ENCODE measurements around the gene ST3GAL5.
A peak's percentile ranks its signal among the peaks of the same experiment; 100 is the strongest.

Gene ST3GAL5

GRCh38 chr2:85813982-85814801 lies 74.6 kb downstream of the ST3GAL5 start:
- ChIA-PET CTCF (interaction anchor here (0.6 to 5.5 kb wide), 16 partner anchors 9 to 179 kb away, joined by 3 to 44 read pairs (median 4); partner anchors contain the start of gene ATOH8), POLR2A (interaction anchor here (0.8 to 2.1 kb wide), 2 partner anchors 85 to 292 kb away, joined by 3 to 6 read pairs; partner anchors contain the start of gene POLR1A)
- TF ChIP-seq HDGF (IDR thresholded peaks at IDR 0.05; ENCODE audit: borderline replicate concordance), result no peak
- TF ChIP-seq LEF1 (IDR thresholded peaks at IDR 0.05; ENCODE audit: borderline replicate concordance), result no peak
- no peak for TF ChIP-seq ARNT (IDR thresholded peaks at IDR 0.05)
- peak; percentile 85 for DNase-seq (ENCODE audit: extremely low spot score)

- ChIA-PET CTCF (interaction anchor here (0.6 to 5.5 kb wide), 16 partner anchors 8 to 178 kb away, joined by 3 to 44 read pairs (median 4); partner anchors contain the start of gene ATOH8), POLR2A (interaction anchor here (0.8 to 2.1 kb wide), 2 partner anchors 84 to 292 kb away, joined by 3 to 6 read pairs; partner anchors contain the start of gene POLR1A)
- no peak for TF ChIP-seq ZNF384 (IDR thresholded peaks at IDR 0.05)
- no peak for TF ChIP-seq PKNOX1 (IDR thresholded peaks at IDR 0.05)
- no peak for TF ChIP-seq L3MBTL2 (conservative IDR thresholded peaks at IDR 0.05)
- no peak for TF ChIP-seq HDGF (IDR thresholded peaks at IDR 0.05; ENCODE audit: borderline replicate concordance)
- no peak for TF ChIP-seq FOXA1 (IDR thresholded peaks at IDR 0.05)
- no peak for TF ChIP-seq SUZ12 (IDR thresholded peaks at IDR 0.05)
- TF ChIP-seq BHLHE40 (IDR thresholded peaks at IDR 0.05; ENCODE audit: borderline replicate concordance), result no peak
- no peak for TF ChIP-seq CTBP1 (IDR thresholded peaks at IDR 0.05; ENCODE audit: borderline replicate concordance)
- TF ChIP-seq FOXM1 (IDR thresholded peaks at IDR 0.05; ENCODE audit: borderline replicate concordance), result no peak
- no peak for TF ChIP-seq FOXK2 (IDR thresholded peaks at IDR 0.05)
- no peak for TF ChIP-seq ELF4 (IDR thresholded peaks at IDR 0.05)
- TF ChIP-seq LEF1 (IDR thresholded peaks at IDR 0.05; ENCODE audit: borderline replicate concordance), result no peak
- no peak for TF ChIP-seq SP1 (IDR thresholded peaks at IDR 0.05)
- TF ChIP-seq NFRKB (IDR thresholded peaks at IDR 0.05), result no peak
- no peak for TF ChIP-seq TARDBP (IDR thresholded peaks at IDR 0.05)
- TF ChIP-seq ARNT (IDR thresholded peaks at IDR 0.05), result no peak
- DNase-seq (ENCODE audit: extremely low spot score), result no peak
Observed at GRCh38 chr2:85813211-85813981, 75.4 kb downstream of the ST3GAL5 start.

GRCh38 chr2:85812094-85812735 lies 76.6 kb downstream of the ST3GAL5 start:
- TF ChIP-seq LEF1 (IDR thresholded peaks at IDR 0.05; ENCODE audit: borderline replicate concordance) (no peak), ZNF384 (IDR thresholded peaks at IDR 0.05) (no peak), FOXM1 (IDR thresholded peaks at IDR 0.05; ENCODE audit: borderline replicate concordance) (no peak), L3MBTL2 (conservative IDR thresholded peaks at IDR 0.05) (no peak), ELF4 (IDR thresholded peaks at IDR 0.05) (no peak), SUZ12 (IDR thresholded peaks at IDR 0.05) (no peak), CTBP1 (IDR thresholded peaks at IDR 0.05; ENCODE audit: borderline replicate concordance) (no peak), NFRKB (IDR thresholded peaks at IDR 0.05) (no peak), BHLHE40 (IDR thresholded peaks at IDR 0.05; ENCODE audit: borderline replicate concordance) (no peak), TARDBP (IDR thresholded peaks at IDR 0.05) (no peak), SP1 (IDR thresholded peaks at IDR 0.05) (no peak), HDGF (IDR thresholded peaks at IDR 0.05; ENCODE audit: borderline replicate concordance) (no peak), ARNT (IDR thresholded peaks at IDR 0.05) (no peak), PKNOX1 (IDR thresholded peaks at IDR 0.05) (no peak), FOXK2 (IDR thresholded peaks at IDR 0.05) (no peak), FOXA1 (IDR thresholded peaks at IDR 0.05) (no peak)
- ChIA-PET POLR2A (no interaction called here), CTCF (interaction anchor here (0.7 to 5.5 kb wide), 5 partner anchors 60 to 175 kb away, joined by 3 to 44 read pairs (median 4); partner anchors contain the start of gene ATOH8)
- DNase-seq (ENCODE audit: extremely low spot score), result no peak

GRCh38 chr2:85811180-85812093 lies 77.4 kb downstream of the ST3GAL5 start:
- DNase-seq (ENCODE audit: extremely low spot score), result no peak
- CTCF ChIA-PET, result interaction anchor here (0.7 to 5.5 kb wide), 6 partner anchors 60 to 174 kb away, joined by 3 to 44 read pairs (median 4); partner anchors contain the start of gene ATOH8
- TF ChIP-seq PKNOX1 (IDR thresholded peaks at IDR 0.05) (no peak), SUZ12 (IDR thresholded peaks at IDR 0.05) (no peak), FOXM1 (IDR thresholded peaks at IDR 0.05; ENCODE audit: borderline replicate concordance) (no peak), LEF1 (IDR thresholded peaks at IDR 0.05; ENCODE audit: borderline replicate concordance) (no peak), ELF4 (IDR thresholded peaks at IDR 0.05) (no peak), TARDBP (IDR thresholded peaks at IDR 0.05) (no peak)

More at GRCh38 chr2:85811180-85812093, 77.4 kb downstream of the ST3GAL5 start:
- POLR2A ChIA-PET, result no interaction called here

All from HEK293T (cell line).